GM18868 (cell line): ENCODE data around the gene OSBPL6.
"Not testable (repeated sequence)": the region's sequence is repeated elsewhere in the genome, so short reads cannot be mapped to it uniquely, and the experiment has no call there.

ENCODE experiments used
- ATAC-seq: cut with Tn5 transposase; IDR thresholded peaks from one replicate; pipeline ENCODE4 v1.9.1; 2021; ENCODE audit warnings: mild to moderate bottlenecking, moderate library complexity; ENCODE audit not compliant: unreplicated experiment

OSBPL6 gene

DNA sequence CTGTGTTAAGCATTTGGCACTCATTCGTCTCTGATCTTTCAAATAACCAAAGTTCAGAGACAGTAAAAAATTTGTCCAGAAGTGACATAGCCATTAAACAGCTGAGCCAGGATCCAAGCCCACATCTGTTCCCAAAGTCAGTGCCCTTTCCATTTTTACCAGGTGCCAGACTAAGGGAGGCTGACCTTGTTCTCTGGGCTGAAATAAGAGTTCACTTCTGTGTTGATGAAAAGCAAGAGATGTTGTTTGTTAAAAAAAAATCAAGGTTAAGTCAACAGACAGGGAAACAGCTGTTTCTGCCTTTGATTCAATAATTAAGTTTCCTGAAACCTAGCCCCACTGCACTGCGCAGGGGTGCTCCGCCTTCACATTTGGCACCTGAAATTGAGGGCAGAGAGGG lies 139.5 kb downstream of the OSBPL6 start:
- ATAC-seq: no peak

DNA sequence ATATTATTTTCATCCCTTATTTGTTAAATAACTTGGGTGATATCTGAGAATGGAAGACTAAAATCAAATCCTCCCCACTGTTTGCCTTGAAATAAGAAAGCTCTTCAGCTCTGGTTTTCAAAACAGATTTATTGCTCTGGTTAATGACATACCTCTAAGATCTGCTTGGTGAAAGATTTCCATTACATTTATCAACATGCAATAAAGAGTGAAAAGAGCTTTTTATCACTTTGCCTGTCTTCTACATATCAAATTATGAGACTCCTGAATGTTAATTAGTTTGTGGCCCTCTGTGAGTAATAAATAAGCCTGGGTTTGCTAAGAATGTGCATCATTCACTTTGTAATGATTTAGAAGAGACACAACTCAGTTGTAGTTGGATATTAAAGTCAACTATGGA lies 140.9 kb downstream of the OSBPL6 start:
- ATAC-seq: no peak

DNA sequence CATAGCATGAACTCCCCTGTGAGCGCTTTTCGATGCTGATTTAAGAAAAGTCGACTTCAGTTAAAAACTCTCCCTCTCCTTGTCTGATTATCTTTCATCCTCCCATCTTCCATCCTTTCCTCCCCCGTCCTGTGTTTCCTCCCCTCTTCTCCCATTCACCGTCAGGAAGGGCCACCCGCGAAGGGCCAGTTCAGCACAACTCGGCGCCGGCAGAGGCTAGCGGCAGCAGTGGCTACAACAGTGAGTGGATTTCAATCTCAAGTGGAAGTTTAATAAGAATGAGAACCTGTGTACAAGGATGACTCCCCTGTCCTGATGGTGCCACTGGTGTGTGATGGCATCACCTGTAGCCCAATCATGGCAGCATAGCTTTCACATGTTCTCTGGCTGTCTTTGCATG lies 149.8 kb downstream of the OSBPL6 start:
- ATAC-seq: no peak

DNA sequence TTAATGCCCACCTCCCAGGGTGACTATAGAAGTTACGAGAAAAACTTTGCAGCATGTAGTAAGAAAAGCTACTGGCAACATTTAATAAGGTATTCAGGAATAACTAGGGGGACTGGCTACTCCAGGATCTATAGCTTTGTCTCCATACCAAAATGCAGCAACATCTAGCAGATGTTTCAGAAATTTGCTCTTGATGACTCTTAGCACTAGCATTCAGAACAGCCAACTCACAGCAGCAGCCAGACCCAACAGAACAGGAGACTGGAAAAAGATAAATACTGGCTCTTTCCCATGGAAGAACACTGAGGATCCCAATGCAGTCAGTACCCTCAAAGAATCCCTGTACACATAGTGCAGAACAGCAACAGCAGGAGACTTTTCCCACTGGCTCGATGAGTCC lies 151.6 kb downstream of the OSBPL6 start:
- ATAC-seq: no peak

DNA sequence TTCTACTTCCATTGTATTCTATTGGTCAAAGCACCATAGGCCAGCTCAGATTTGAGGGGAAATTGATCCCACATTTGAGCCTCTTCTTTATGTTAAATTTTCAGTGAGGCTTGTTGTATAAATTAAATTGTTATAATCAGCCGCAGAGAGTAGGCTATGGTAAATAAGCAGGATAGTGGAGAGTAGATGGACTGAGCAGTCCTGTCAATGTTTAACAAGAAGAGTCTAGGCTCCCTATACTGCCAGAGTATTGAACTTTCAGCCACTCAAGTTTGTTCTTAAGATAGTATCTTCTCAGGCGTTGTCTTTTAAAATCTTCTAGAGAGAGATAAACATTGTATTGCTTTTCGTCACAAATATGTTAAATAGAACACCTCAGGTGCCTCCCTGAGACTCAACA lies 155.7 kb downstream of the OSBPL6 start:
- no peak for ATAC-seq

DNA sequence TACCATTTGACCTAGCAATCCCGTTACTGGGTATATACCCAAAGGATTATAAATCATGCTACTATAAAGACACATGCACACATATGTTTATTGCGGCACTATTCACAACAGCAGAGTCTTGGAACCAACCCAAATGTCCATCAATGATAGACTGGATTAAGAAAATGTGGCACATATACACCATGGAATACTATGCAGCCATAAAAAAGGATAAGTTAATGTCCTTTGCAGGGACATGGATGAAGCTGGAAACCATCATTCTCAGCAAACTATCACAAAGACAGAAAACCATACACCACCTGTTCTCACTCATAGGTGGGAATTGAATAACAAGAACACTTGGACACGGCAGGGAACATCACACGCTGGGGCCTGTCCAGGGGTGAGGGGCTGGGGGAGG lies 163.4 kb downstream of the OSBPL6 start:
- not testable (repeated sequence) for ATAC-seq

DNA sequence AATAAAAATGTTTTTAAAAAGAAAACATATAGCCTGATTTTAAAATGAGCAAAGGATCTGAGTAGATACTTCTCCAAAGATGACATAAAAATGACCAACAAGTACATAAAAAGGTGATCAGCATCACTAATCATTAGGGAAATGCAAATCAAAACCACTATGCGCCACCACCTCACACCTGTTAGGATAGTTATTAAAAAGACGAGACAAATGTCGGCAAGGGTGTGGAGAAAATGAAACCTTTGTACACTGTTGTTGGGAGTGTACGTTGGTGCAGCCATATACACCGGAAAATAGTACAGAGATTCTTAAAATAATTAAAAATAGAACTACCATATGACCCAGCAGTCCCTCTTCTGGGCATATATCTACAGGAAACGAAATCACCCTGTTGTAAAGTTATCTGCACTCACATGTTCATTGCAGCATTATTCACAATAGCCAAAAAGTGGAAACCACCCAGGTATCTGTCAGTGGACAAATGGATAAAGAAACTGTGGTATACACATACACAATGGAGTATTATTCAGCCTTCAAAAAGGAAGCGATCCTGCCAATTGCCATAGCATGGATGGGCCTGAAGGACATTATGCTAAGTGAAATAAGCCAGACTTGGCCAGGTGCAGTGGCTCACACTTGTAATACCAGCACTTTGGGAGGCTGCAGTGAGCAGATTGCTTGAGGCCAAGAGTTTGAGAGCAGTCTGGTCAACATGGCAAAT lies 165.0 kb downstream of the OSBPL6 start:
- no peak for ATAC-seq

DNA sequence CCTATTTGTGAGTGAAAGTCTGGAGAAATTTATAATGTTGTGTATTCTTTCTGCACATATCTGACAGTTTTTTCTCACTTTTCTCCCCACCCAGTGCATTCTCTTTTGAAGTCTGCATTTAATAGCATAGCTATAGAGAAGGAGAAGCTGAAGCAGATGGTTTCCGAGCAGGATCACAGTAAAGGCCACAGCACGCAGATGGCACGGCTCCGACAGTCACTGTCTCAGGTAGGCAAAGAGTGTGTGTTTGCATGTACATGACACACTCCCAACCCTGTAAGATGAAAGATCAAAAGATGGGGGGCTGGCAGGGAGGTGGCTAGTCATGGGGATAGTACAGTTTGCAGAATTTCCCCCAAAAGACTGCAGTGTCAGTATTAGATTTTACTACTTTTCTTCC lies 167.3 kb downstream of the OSBPL6 start:
- no peak for ATAC-seq

DNA sequence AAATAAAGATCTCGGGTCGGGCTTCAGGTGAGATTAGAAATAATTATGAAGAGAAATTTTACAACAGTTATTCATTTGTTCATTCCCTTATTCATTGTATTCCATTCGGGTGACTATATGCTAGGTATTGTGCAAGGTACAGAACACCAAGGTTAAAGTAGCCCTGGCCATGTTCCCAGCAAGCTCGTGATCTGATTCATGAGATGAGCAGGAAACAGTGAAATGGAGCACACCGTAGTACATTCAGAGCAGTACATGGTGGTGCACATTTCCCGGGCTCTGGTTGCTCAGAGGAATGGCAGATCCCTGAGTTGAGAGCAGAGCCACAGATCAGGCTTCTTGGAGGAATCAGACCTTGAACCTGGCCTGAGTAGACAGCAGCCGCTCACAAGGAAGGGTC lies 168.9 kb downstream of the OSBPL6 start:
- ATAC-seq: no peak

DNA sequence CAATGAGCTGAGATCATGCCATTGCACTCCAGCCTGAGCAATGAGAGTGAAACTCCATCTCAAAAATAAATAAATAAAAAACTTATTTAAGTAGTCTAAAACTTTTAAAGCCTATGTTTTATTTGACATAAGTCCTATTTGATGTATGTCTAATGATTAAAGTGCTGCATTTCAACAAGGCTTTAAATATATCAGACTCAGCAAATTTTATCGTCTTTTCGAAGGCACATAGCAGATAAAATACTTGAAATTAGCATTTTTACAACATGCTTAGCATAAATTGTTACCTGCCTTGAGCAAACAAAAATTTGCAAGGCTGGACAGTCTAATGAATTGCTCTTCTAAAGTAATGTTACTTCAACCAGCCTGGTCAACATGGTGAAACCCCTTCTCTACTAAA lies 170.8 kb downstream of the OSBPL6 start:
- no peak for ATAC-seq

DNA sequence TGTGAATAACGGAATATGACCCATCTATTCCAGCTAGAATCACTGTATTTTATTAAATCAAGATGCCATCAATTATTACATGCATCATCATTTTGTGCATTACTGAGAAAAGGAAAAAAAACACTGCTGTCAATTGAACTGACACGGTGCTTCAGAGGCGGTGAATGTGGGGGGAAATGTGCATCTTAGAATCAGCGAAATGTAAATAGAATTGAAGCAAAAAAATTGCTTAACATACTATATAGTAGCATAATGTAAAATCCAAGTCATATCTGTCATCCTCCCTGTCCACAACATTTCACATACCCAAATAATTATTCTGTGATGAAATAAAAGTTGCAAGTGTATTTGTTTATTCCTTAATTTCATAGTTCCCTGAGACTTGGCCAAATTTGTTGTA lies 172.1 kb downstream of the OSBPL6 start:
- ATAC-seq: no peak

DNA sequence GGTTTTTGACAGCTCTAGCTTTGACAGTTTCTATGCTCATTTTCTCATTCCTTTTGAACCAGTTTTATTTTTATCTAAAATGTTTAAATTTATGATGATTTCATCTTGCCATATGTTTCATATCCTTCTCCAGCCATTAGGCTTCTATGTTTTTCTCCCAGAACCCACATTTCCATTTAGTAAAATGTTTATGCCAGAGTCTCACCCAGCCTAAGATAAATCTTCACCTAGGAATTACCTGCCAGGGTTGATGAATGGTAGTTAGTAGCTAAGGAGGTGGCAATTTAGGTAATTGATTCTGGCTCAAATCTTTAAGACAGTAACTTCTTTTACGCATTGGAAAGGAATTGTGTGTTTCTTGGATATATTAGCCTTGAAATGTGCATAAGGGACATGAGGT lies 173.0 kb downstream of the OSBPL6 start:
- no peak for ATAC-seq

DNA sequence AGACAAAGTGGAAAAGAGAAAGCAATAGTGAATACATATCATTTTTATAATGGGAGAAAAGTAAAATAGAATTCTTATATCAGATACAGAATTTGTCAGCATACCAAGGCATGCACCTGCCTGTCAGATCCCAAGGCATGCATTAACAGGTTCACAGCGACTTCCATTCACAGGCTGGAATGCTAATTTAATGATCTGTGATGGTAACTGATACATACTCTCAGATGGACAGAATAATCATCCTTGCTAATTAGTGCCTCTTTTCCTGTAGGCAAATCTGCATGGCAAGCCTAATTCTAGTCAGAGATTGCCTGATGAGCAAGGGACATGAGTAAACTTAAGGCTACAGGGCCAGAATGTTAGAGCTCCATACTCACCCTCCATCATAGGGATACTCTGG lies 180.6 kb downstream of the OSBPL6 start:
- no peak for ATAC-seq

DNA sequence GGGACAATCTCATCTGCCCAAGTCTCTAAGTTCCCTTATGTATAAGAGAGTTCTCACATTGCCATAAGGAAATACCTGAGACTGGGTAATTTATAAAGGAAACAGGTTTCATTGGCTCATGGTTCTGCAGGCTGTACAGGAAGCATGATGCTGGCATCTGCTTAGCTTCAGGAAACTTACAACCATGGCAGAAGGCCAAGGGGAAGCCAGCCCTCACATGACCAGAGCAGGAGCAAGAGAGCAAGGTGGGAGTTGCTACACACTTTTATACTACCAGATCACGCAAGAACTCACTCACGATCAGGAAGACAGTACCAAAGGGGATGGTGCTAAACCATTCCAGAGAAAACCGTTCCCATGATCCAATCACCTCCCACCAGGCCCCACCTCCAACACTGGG lies 182.7 kb downstream of the OSBPL6 start:
- ATAC-seq: no peak

DNA sequence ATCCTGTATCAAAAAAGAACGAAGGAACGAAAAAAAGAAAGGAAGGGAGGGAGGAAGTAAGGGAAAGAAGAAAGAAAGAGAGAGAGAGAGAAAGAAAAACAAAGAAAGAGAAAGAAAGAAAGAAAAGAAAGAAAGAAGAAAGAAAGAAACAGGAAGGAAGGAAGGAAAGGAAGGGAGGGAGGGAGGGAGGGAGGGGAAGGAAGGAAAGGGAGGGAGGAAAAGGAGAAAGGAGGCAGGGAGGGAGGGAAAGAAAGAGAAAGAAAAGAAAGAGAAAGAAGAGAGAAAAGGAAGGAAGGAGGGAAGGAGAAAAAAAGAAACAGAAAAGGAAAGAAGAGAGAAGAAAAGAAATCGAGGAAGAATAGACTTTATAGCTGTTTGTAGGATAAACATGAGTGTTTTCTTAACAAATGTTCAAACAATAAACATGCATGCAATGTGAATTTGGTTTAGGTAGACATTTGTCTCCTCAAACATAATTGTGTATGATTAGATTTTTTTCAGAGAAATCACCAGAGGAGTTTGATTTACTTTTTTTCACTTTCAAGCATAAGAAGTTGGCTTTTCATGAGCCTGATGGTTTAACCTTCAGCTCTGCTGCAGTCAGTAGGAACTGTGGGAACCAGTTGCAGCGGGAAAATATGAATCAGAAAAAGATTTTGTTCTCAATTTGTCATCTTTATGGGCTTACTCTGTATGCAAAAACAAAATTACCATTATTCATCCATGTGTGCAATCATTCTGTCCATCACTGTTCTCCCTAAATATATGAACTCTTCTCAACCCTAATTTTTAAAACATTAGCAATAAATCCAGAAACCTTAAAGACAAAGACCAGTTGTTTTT lies 185.1 kb downstream of the OSBPL6 start:
- ATAC-seq: no peak

DNA sequence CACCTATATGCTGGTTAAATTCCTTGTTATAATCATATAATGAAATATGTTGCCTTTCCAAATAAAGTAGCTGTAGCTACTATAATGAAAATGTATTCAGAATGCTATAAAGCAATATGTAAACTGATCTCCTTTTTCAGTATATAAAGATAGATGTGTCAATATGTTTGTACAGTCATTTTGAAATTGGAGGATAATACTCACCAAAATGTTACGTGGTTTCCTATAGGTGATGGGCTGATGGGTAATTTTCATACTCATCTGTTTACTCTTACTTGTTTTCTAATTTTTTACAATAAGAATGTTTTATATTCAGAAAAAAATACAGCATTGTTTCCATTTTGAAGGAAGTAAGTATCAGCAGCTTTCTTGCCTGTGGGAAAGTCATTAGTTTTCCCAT lies 186.5 kb downstream of the OSBPL6 start:
- ATAC-seq: peak; percentile 59

DNA sequence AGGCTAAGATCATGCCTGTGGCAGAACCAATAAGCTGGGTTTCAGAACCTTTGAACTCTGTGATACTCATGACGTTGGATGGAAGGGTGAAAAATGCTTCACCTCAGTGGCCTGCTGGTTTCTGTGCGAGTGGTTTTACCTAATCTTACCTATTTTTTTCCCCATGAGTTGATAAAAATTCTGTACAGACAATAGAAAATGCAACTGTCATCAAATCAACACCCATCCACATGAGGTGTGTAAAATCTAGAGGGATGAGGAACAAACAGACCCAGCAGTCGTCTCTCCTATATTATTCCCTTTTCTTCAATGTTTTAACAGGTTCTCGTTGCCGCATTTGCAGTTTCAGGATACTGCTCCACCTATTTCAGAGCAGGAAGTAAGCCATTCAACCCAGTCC lies 189.4 kb downstream of the OSBPL6 start:
- ATAC-seq: no peak

DNA sequence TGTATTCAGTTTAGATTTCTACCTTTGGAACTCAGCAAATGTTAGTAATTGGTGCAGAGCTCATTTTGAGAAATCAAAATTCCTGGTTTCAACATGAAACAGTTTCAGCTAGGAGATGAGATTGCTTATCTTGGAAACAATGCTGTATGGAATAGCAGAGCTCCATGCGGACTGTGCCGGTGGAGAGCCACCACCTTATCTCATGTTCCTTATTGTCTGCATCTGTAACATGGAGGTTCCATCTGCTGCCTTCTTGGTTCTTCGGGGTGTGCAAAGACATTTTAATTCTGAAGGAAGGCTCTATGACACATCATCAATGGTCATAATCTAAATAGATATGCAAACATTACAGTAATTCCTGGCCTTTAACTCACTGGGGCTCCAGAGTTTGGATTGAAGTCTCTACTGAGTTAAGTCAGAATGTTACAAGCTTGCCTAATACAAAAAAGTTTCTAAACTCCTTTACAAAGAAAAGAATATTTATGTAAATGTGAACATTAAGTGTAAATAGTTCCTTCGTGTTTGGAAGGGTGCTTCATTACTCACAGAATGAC lies 191.4 kb downstream of the OSBPL6 start:
- no peak for ATAC-seq

DNA sequence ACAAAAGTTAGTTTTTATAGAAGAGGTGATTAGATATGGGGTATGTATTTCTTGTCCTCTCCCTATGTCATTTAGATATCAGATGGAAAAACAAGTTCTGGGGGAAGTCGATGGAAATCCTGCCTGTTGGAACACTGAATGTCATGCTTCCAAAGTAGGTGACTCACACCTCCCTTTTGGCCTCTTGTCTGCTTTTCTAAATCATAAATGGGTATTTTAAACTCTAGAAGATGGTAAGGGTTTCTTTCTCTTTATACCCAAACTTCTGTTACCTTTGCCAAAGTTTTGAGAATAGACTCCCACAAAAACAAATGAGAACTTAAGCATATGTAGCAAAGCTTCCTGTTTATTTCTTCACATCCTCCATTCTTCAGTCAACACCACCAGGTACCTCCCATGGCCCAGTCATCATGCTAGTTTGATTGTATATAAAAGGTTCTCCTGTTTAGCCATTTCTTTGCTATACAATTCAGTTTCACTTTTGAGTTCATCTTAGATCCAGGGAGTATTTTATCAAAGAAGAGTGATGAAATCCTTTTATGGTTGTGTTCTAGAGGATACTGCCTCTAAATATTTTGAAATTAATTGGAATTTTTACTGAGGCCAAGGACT lies 192.8 kb downstream of the OSBPL6 start:
- no peak for ATAC-seq

DNA sequence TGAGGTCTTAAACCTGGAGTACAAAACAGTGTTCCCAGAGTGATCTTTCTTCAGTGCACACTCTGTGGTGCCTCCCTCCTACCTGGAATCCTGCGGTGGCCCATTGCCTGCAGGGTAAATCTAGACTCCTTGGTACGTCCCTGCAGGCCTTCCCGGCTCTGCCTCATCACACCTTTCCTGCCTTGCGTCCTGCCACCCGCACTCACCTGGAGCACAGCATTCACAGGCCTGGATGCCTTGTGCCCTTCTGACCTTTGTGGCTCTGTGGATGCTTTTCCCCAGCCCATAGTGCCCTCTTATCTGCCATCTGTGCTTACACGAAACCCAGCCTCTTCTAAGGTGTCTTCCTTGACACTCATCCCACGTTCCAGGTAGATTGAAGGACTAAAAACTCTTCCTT lies 194.0 kb downstream of the OSBPL6 start:
- no peak for ATAC-seq

DNA sequence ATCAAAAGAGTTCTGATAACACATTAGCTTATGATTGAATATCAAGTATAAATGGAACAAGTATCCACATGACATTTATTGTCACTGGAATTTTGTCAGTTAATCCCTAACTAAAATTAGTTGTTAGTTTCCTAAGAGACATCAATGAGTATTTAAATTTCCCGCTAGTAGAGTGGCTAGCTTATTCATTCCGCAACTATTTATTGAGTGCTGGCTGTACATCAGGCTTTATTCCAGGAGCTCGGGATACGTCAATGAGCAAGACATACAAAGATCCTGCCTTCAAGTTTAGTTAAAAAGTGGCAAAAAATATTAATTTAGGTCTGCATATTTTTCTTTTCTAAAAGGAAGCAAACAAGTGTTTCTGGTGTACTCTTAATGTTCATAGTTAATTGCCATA lies 197.4 kb downstream of the OSBPL6 start:
- no peak for ATAC-seq

DNA sequence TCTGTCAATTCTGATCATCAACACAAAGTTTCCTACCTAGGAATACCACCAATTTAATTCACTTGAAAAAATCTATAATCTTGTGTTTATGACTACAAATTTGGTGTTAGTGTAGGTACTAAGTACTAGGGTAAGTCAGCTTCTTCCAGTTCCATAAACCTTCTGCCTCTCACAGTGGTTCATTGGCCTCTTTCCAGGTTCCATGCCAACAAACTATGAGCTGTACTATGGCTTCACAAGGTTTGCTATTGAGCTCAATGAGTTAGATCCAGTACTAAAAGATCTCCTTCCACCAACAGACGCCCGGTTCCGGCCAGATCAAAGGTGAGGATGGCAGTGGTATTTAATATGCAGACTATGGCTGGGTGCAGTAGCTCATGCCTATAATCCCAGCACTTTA lies 197.9 kb downstream of the OSBPL6 start:
- no peak for ATAC-seq
